Endodermal cell (in vitro differentiated cells): Measurements from ENCODE around the gene KCNK7. TPM values are rescaled to one million over a fixed set of nuclear protein-coding genes. Genes with fewer than 3 reads are reported as not detected.

Experiments
- DNase-seq: peaks from one replicate; pipeline ENCODE4 v3.0.0-alpha.2; 2017
- H3K27ac ChIP-seq: 2 replicates; pipeline ENCODE4 v1.5.1; 2013; ENCODE audit warnings: mild to moderate bottlenecking, low read depth, low read length, moderate library complexity
- H3K27me3 ChIP-seq: 2 replicates; pipeline ENCODE4 v1.6.1; 2013; ENCODE audit warnings: mild to moderate bottlenecking, low read length, moderate library complexity; ENCODE audit not compliant: insufficient read depth, control insufficient read depth, poor library complexity, severe bottlenecking
- H3K36me3 ChIP-seq: 2 replicates; pipeline ENCODE4 v1.7.0; 2013; ENCODE audit warnings: mild to moderate bottlenecking, low read length, moderate library complexity; ENCODE audit not compliant: control insufficient read depth, insufficient read depth
- H3K4me1 ChIP-seq: one replicate; pipeline ENCODE4 v1.7.0; 2013; ENCODE audit warnings: low read length; ENCODE audit not compliant: control insufficient read depth, insufficient read depth
- H3K4me3 ChIP-seq: 2 replicates; pipeline ENCODE4 v1.5.1; 2013; ENCODE audit warnings: mild to moderate bottlenecking, low read length, moderate library complexity
- H3K9ac ChIP-seq: 2 replicates; pipeline ENCODE4 v1.6.1; 2013; ENCODE audit warnings: mild to moderate bottlenecking, low read length, moderate library complexity; ENCODE audit not compliant: poor library complexity, severe bottlenecking; ENCODE audit errors: extremely low read depth
- H3K9me3 ChIP-seq: 2 replicates; pipeline ENCODE4 v1.6.1; 2013; ENCODE audit warnings: mild to moderate bottlenecking, low read length, moderate library complexity; ENCODE audit not compliant: control insufficient read depth
- H3K27ac Mint-ChIP-seq: 2 replicates; pipeline ENCODE4 v1.8.0; 2020; ENCODE audit warnings: mixed read lengths
- H3K27me3 Mint-ChIP-seq: 2 replicates; pipeline ENCODE4 v1.8.0; 2021; ENCODE audit warnings: mild to moderate bottlenecking, mixed read lengths; ENCODE audit not compliant: insufficient read depth
- H3K36me3 Mint-ChIP-seq: 2 replicates; pipeline ENCODE4 v1.8.0; 2020; ENCODE audit warnings: low read depth, mixed read lengths
- H3K4me1 Mint-ChIP-seq: 2 replicates; pipeline ENCODE4 v1.8.0; 2020; ENCODE audit warnings: mixed read lengths
- H3K4me3 Mint-ChIP-seq: 2 replicates; pipeline ENCODE4 v1.8.0; 2020; ENCODE audit warnings: mild to moderate bottlenecking, moderate library complexity, mixed read lengths
- H3K9me3 Mint-ChIP-seq: 2 replicates; pipeline ENCODE4 v1.8.0; 2020; ENCODE audit warnings: mild to moderate bottlenecking, mixed read lengths
- CTCF ChIP-seq: fragments of 200-600 bp; sonication (generic); conservative IDR thresholded peaks from 2 replicates; pipeline ENCODE4 v1.5.0; 2021; ENCODE audit warnings: antibody characterized with exemption, mild to moderate bottlenecking
- WGBS, 2 experiments: methylation state at CpG; one replicate each; pipeline versions ENCODE4 v1.1.5 to v1.1.7; 2013; ENCODE audit warnings: missing lambda C conversion rate in 2 of 2, mixed read lengths in 1 of 2; ENCODE audit not compliant: insufficient coverage in 1 of 2, insufficient read length in 1 of 2; 5-methylcytosine and 5-hydroxymethylcytosine counted together
- total RNA-seq, 2 donors: library from RNA; stranded (reverse); fragmentation: NEBNext Ultra II Directional in 1 of 2; extraction: Animal tissue kit (Norgen Biotek cat#: 25700) in 1 of 2; gene quantifications; 2 replicates in 1 of 2; 3 replicates in 1 of 2; pipeline ENCODE4 v1.2.1, GENCODE V29; 2021

The KCNK7 gene
- total RNA-seq, 2 donors from 2014 or later = 1.2 TPM; not detected in 1

DNA sequence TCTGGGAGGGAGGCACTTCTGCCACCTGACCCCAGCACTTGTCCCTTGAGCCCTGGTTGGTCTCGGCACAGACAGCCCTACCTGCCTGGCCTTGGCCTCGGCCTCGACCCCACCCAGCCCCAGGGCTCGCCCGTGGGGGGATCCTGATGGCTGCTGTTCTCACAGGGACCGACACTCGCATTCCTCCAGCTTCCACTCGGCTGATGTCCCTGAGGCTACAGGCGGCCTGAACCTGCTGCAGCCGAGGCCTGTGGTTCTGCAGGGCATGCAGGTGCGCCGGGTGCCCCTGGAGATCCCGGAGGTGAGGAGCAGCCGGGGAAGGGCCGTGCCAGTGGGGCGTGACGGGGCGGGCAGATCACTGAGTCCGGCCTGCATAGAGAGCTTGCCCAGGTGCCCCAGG lies 25.1 kb upstream of the KCNK7 start:
- no peak overlapping the region for H3K27ac Mint-ChIP-seq
- WGBS, 2 experiments = 88 to 91% methylated on average over 11 to 19 of the region's 19 CpGs
- Histone ChIP-seq H3K9me3 (no peaks in the 10 kb centered on the region), H3K27me3 (no peaks in the 10 kb centered on the region), H3K36me3 (peaks cover 58% of the 10 kb centered on the region), H3K4me1 (peaks cover 8% of the 10 kb centered on the region), H3K27ac (no peak overlapping the region), H3K9ac (no peak overlapping the region), H3K4me3 (no peak overlapping the region)
- peaks cover 48% of the 10 kb centered on the region for H3K36me3 Mint-ChIP-seq
- no peak for TF ChIP-seq CTCF
- no peaks in the 10 kb centered on the region for H3K27me3 Mint-ChIP-seq
- no peak for DNase-seq
- no peaks in the 10 kb centered on the region for H3K9me3 Mint-ChIP-seq
- H3K4me3 Mint-ChIP-seq = no peak overlapping the region
- peaks cover 6% of the 10 kb centered on the region for H3K4me1 Mint-ChIP-seq

DNA sequence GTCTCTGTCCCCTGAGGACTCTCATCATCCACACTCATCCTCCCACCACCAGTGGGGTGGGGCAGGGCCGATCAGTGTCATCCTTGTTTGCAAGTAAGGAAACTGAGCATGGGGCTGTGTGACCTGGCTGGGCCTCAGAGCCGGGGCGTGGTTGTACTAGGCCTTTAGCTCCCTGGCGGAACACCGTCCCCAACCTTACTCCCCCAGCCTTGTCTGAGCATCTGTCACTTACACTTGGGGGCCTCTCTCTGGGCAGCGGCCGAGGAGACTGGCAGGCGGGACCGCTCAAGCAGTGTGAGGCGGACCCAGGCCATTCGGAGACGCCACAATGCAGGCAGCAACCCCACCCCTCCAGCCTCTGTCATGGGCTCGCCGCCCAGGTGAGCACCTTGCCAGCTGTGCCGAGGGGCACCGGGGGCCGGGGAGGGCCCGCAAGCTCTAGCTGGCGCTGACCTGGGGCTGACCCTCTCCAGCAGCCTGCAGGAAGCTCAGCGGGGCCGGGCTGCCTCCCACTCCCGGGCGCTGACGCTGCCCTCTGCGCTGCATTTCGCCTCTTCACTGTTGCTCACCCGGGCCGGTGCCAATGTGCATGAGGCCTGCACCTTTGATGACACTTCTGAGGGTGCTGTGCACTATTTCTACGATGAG lies 23.8 kb upstream of the KCNK7 start:
- peaks cover 8% of the 10 kb centered on the region for H3K4me1 ChIP-seq
- H3K9me3 Mint-ChIP-seq = no peaks in the 10 kb centered on the region
- no peaks in the 10 kb centered on the region for H3K27me3 Mint-ChIP-seq
- peaks cover 57% of the 10 kb centered on the region for H3K36me3 ChIP-seq
- no peaks in the 10 kb centered on the region for H3K9me3 ChIP-seq
- no peak overlapping the region for H3K4me3 ChIP-seq
- H3K4me1 Mint-ChIP-seq = peaks cover 6% of the 10 kb centered on the region
- H3K4me3 Mint-ChIP-seq = no peak overlapping the region
- no peak overlapping the region for H3K27ac ChIP-seq
- H3K27me3 ChIP-seq = no peaks in the 10 kb centered on the region
- TF ChIP-seq CTCF = no peak
- H3K27ac Mint-ChIP-seq = no peak overlapping the region
- DNase-seq = no peak
- H3K36me3 Mint-ChIP-seq = peaks cover 45% of the 10 kb centered on the region
- H3K9ac ChIP-seq = no peak overlapping the region
- 93 to 97% methylated on average over 12 to 29 of the region's 29 CpGs for WGBS, 2 experiments

GRCh38 chr11:65618763-65619162 lies 23.2 kb upstream of the KCNK7 start:
- H3K27ac ChIP-seq = no peak overlapping the region
- H3K4me1 ChIP-seq = peaks cover 8% of the 10 kb centered on the region
- no peaks in the 10 kb centered on the region for H3K27me3 Mint-ChIP-seq
- peaks cover 41% of the 10 kb centered on the region for H3K36me3 Mint-ChIP-seq
- no peak overlapping the region for H3K9ac ChIP-seq
- H3K9me3 ChIP-seq = no peaks in the 10 kb centered on the region
- WGBS, 2 experiments = 93 to 97% methylated on average over 3 to 14 of the region's 14 CpGs
- no peak overlapping the region for H3K4me3 ChIP-seq
- peaks cover 6% of the 10 kb centered on the region for H3K4me1 Mint-ChIP-seq
- H3K4me3 Mint-ChIP-seq = no peak overlapping the region
- no peaks in the 10 kb centered on the region for H3K27me3 ChIP-seq
- H3K27ac Mint-ChIP-seq = no peak overlapping the region
- no peaks in the 10 kb centered on the region for H3K9me3 Mint-ChIP-seq
- TF ChIP-seq CTCF = no peak
- no peak for DNase-seq
- peaks cover 54% of the 10 kb centered on the region for H3K36me3 ChIP-seq
